HCT116 (cell line): ENCODE data around the gene NDUFS1. TPM values are rescaled to one million over a fixed set of nuclear protein-coding genes. Genes with fewer than 3 reads are reported as not detected.

Experiments
- ATAC-seq: fragments of 200-7000 bp; cut with Tn5 transposase; 2 replicates; pipeline ENCODE4 v1.9.1; 2020; ENCODE audit warnings: mild to moderate bottlenecking, moderate library complexity
- BruUV-seq: library from RNA; stranded (reverse); fragments of 400-500 nt; replicated peaks from 2 replicates; lab custom pipeline; 2021; lab: Mats Ljungman, UMichigan
- CTCF ChIA-PET: fragments of 300-600 bp; sonication (Branson Sonifier 250); formaldehyde crosslinking; loops from one replicate; lab custom pipeline; 2021; ENCODE audit warnings: antibody characterized with exemption; lab: Charles Lee
- POLR2A ChIA-PET: fragments of 300-600, 350-600 bp; sonication (Branson Sonifier 250); formaldehyde crosslinking; loops from one replicate; lab custom pipeline; 2021; ENCODE audit warnings: antibody characterized with exemption; lab: Charles Lee
- RAD21 ChIA-PET, 2 experiments: fragments of 300-600 bp; sonication (Branson Sonifier 250); formaldehyde crosslinking; loops; one replicate each; lab custom pipeline; 2023; ENCODE audit warnings: low total read pairs in 2 of 2; ENCODE audit not compliant: uncharacterized antibody in 2 of 2, unreplicated experiment in 2 of 2, low non-redundant PET in 1 of 2; lab: Charles Lee
- DNase-seq: peaks from one replicate; pipeline ENCODE4 v3.0.0-alpha.2; 2010; ENCODE audit warnings: low read depth, low spot score
- H2AFZ ChIP-seq: fragments of 200-600 bp; shearing (Covaris generic), sonication (generic); 2 replicates; pipeline ENCODE4 v1.6.1; 2017; ENCODE audit warnings: low read depth, mixed run types, mixed read lengths, antibody characterized with exemption, low read length; ENCODE audit not compliant: poor library complexity, severe bottlenecking
- H3K27ac ChIP-seq: 2 replicates; pipeline ENCODE4 v1.5.1; 2012; ENCODE audit warnings: low read depth, low read length
- H3K27me3 ChIP-seq: fragments of 200-600 bp; sonication (generic); 2 replicates; pipeline ENCODE4 v1.6.1; 2016; ENCODE audit warnings: mixed run types, low read length, mixed read lengths; ENCODE audit not compliant: insufficient read depth
- H3K36me3 ChIP-seq, 2 experiments: fragments of 200-500 bp in 1 of 2; fragments of 200-600 bp in 1 of 2; sonication (Bioruptor generic) in 1 of 2; sonication (generic) in 1 of 2; 2 replicates each; pipeline versions ENCODE4 v1.5.1 to v1.6.1; 2014 to 2016; ENCODE audit warnings: low read length in 2 of 2, inconsistent platforms in 1 of 2, mixed read lengths in 1 of 2, mixed run types in 1 of 2; ENCODE audit not compliant: insufficient read depth in 2 of 2, control insufficient read depth in 1 of 2
- H3K4me1 ChIP-seq, 2 experiments: fragments of 200-600 bp in 1 of 2; sonication (generic) in 1 of 2; 2 replicates each; pipeline versions ENCODE4 v1.5.1 to v1.6.1; 2012 to 2017; ENCODE audit warnings: low read length in 2 of 2, inconsistent platforms in 1 of 2, mild to moderate bottlenecking in 1 of 2, mixed read lengths in 1 of 2, mixed run types in 1 of 2, moderate library complexity in 1 of 2; ENCODE audit not compliant: insufficient read depth in 2 of 2, control insufficient read depth in 1 of 2
- H3K4me2 ChIP-seq: fragments of 200-600 bp; sonication (generic); 2 replicates; pipeline ENCODE4 v1.6.1; 2017; ENCODE audit warnings: mixed run types, low read length, mixed read lengths
- H3K4me3 ChIP-seq, 2 experiments: fragments of 200-600 bp in 1 of 2; sonication (generic) in 1 of 2; replicated peaks in 1 of 2; 2 replicates each; pipeline ENCODE4 v1.5.1; 2011 to 2016; ENCODE audit warnings: low read length in 2 of 2, control low read depth in 1 of 2, low read depth in 1 of 2, mild to moderate bottlenecking in 1 of 2, mixed read lengths in 1 of 2, mixed run types in 1 of 2
- H3K79me2 ChIP-seq: fragments of 200-600 bp; sonication (generic); 2 replicates; pipeline ENCODE4 v1.6.1; 2017; ENCODE audit warnings: mild to moderate bottlenecking, mixed run types, low read length, moderate library complexity, mixed read lengths; ENCODE audit not compliant: insufficient read depth
- H3K9ac ChIP-seq: fragments of 200-600 bp; sonication (generic); 2 replicates; pipeline ENCODE4 v1.6.1; 2016; ENCODE audit warnings: low read length, mixed read lengths
- H3K9me2 ChIP-seq: fragments of 200-600 bp; sonication (generic), shearing (Covaris generic); 2 replicates; pipeline ENCODE4 v1.6.1; 2017; ENCODE audit warnings: mixed run types, mild to moderate bottlenecking, moderate library complexity; ENCODE audit not compliant: insufficient read depth
- H3K9me3 ChIP-seq, 2 experiments: fragments of 200-500 bp in 1 of 2; fragments of 200-600 bp in 1 of 2; sonication (Bioruptor generic) in 1 of 2; sonication (generic) in 1 of 2; 2 replicates each; pipeline ENCODE4 v1.6.1; 2014 to 2017; ENCODE audit warnings: low read length in 2 of 2, mixed read lengths in 2 of 2, inconsistent platforms in 1 of 2, low read depth in 1 of 2, mild to moderate bottlenecking in 1 of 2, mixed run types in 1 of 2, moderate library complexity in 1 of 2; ENCODE audit not compliant: control insufficient read depth in 1 of 2, insufficient read depth in 1 of 2
- H4K20me1 ChIP-seq: fragments of 200-600 bp; sonication (generic), shearing (Covaris generic); 2 replicates; pipeline ENCODE4 v1.6.1; 2017; ENCODE audit warnings: mixed run types, mild to moderate bottlenecking, moderate library complexity; ENCODE audit not compliant: insufficient read depth
- ATF3 ChIP-seq: IDR thresholded peaks from 2 replicates; pipeline ENCODE4 v1.6.1; 2012
- CBX3 ChIP-seq: IDR thresholded peaks from 2 replicates; pipeline ENCODE4 v1.6.1; 2012; ENCODE audit warnings: low read depth
- CEBPB ChIP-seq: IDR thresholded peaks from 2 replicates; pipeline ENCODE4 v1.6.1; 2012; ENCODE audit warnings: low read depth
- CTCF ChIP-seq, 3 experiments: fragments of 200-600 bp in 1 of 3; sonication (generic) in 1 of 3; IDR thresholded peaks in 2 of 3; conservative IDR thresholded peaks in 1 of 3; 2 replicates each; pipeline ENCODE4 v1.5.1; 2012 to 2017; ENCODE audit warnings: low read depth in 2 of 3, low read length in 2 of 3, antibody characterized with exemption in 1 of 3, borderline replicate concordance in 1 of 3, control low read depth in 1 of 3, mild to moderate bottlenecking in 1 of 3, mixed read lengths in 1 of 3, mixed run types in 1 of 3, moderate library complexity in 1 of 3; ENCODE audit not compliant: insufficient read depth in 1 of 3
- EGR1 ChIP-seq: IDR thresholded peaks from 2 replicates; pipeline ENCODE4 v1.6.1; 2012; ENCODE audit warnings: low read depth
- ELF1 ChIP-seq: IDR thresholded peaks from 2 replicates; pipeline ENCODE4 v1.6.1; 2012; ENCODE audit warnings: low read depth, borderline replicate concordance
- EZH2 ChIP-seq: fragments of 200-600 bp; sonication (generic); IDR thresholded peaks from 2 replicates; pipeline ENCODE4 v1.6.1; 2017; ENCODE audit warnings: antibody characterized with exemption, mixed run types
- EZH2phosphoT487 ChIP-seq: fragments of 200-600 bp; IDR thresholded peaks from 2 replicates; pipeline ENCODE4 v1.6.1; 2018; ENCODE audit warnings: antibody characterized with exemption, borderline replicate concordance
- JUND ChIP-seq: IDR thresholded peaks from 2 replicates; pipeline ENCODE4 v1.6.1; 2012
- POLR2A ChIP-seq: IDR thresholded peaks from 2 replicates; pipeline ENCODE4 v1.7.0; 2011; ENCODE audit warnings: borderline replicate concordance; ENCODE audit not compliant: insufficient read depth, insufficient read length; ENCODE audit errors: extremely low read depth
- POLR2AphosphoS5 ChIP-seq: IDR thresholded peaks from 2 replicates; pipeline ENCODE4 v1.6.1; 2011; ENCODE audit warnings: mild to moderate bottlenecking, low read depth, low read length, moderate library complexity
- RAD21 ChIP-seq: IDR thresholded peaks from 2 replicates; pipeline ENCODE4 v1.6.1; 2012; ENCODE audit warnings: low read depth, mild to moderate bottlenecking
- REST ChIP-seq: IDR thresholded peaks from 2 replicates; pipeline ENCODE4 v1.6.1; 2012; ENCODE audit warnings: low read depth
- TCF7L2 ChIP-seq: IDR thresholded peaks from 2 replicates; pipeline ENCODE4 v1.7.0; 2011; ENCODE audit warnings: borderline replicate concordance, inconsistent platforms; ENCODE audit not compliant: insufficient read depth, insufficient read length; ENCODE audit errors: extremely low read depth
- YY1 ChIP-seq: IDR thresholded peaks from 2 replicates; pipeline ENCODE4 v1.6.1; 2011; ENCODE audit warnings: low read length, low read depth, moderate library complexity, mild to moderate bottlenecking; ENCODE audit not compliant: insufficient replicate concordance; ENCODE audit errors: extremely low read depth
- ZBTB33 ChIP-seq: IDR thresholded peaks from 2 replicates; pipeline ENCODE4 v1.6.1; 2011; ENCODE audit warnings: mild to moderate bottlenecking, low read length, moderate library complexity; ENCODE audit not compliant: insufficient replicate concordance; ENCODE audit errors: extremely low read depth
- ZFX ChIP-seq: fragments of 450-650 bp; IDR thresholded peaks from 2 replicates; pipeline ENCODE4 v1.6.1; 2017
- ZNF274 ChIP-seq: fragments of 200-500 bp; sonication (Bioruptor generic); IDR thresholded peaks from 2 replicates; pipeline ENCODE4 v1.6.1; 2014; ENCODE audit warnings: mild to moderate bottlenecking, low read depth, low read length, inconsistent platforms
- intact Hi-C: fragments of 100-400 bp; cut with micrococcal nuclease; formaldehyde crosslinking; loops from 2 replicates; pipeline ENCODE4 v1.10.0; 2022
- total RNA-seq: library from RNA; stranded (reverse); gene quantifications from one replicate; pipeline ENCODE4 v1.2.1, GENCODE V29; 2021; ENCODE audit not compliant: unreplicated experiment

The NDUFS1 gene
- total RNA-seq, 1 experiment from 2014 or later, result 86.6 TPM

GRCh38 chr2:206173147-206173546 lies 13.9 kb upstream of the NDUFS1 start:
- H3K9me3 ChIP-seq, result no peaks in the 10 kb centered on the region
- BruUV-seq, result no TSS peak
- H3K9me2 ChIP-seq, result no peaks in the 10 kb centered on the region
- DNase-seq (no peak), ATAC-seq (no peak)
- no peaks in the 10 kb centered on the region for H3K27me3 ChIP-seq
- intact Hi-C loops, result no loop called here
- H3K79me2 ChIP-seq, result no peaks in the 10 kb centered on the region
- H3K4me3 ChIP-seq, result no peak overlapping the region
- H3K27ac ChIP-seq, result no peak overlapping the region
- no peaks in the 10 kb centered on the region for H4K20me1 ChIP-seq
- no peak overlapping the region for H2AFZ ChIP-seq
- H3K36me3 ChIP-seq, result no peaks in the 10 kb centered on the region
- no peak overlapping the region for H3K9ac ChIP-seq
- ChIA-PET CTCF (no interaction called here), POLR2A (no interaction called here)
- TF ChIP-seq YY1 (no peak), ZBTB33 (no peak), ELF1 (no peak), TCF7L2 (no peak), ATF3 (no peak), POLR2A (no peak), ZNF274 (no peak), REST (no peak), EGR1 (no peak), ZFX (no peak), EZH2phosphoT487 (no peak), RAD21 (no peak), EZH2 (no peak), POLR2AphosphoS5 (no peak), CEBPB (no peak), CBX3 (no peak), JUND (no peak), CTCF (IDR thresholded peaks at IDR 0.05 in 2 of 3, conservative IDR thresholded peaks at IDR 0.05 in 1 of 3; ENCODE audit: borderline replicate concordance in 1 of 3, insufficient read depth in 1 of 3, low read depth in 2 of 3, low read length in 2 of 3) (no peak)
- TF ChIP-seq, all 23 proteins: peak for 0
- no peak overlapping the region for H3K4me2 ChIP-seq
- no peaks in the 10 kb centered on the region for H3K4me1 ChIP-seq
- RAD21 ChIA-PET, result interaction anchor here in 1 of 2 experiments (0.6 kb wide), 1 partner anchor 674 kb away, joined by 3 read pairs; no protein-coding TSS in a partner anchor
